CD4-positive, alpha-beta T cell treated with Interleukin-6 for 4 hours (primary cell): Measurements from ENCODE around the gene OTX1.

Source experiments
- DNase-seq: peaks from one replicate; pipeline ENCODE4 v3.0.0-alpha.2; 2020; ENCODE audit warnings: mixed read lengths

Gene OTX1

DNA sequence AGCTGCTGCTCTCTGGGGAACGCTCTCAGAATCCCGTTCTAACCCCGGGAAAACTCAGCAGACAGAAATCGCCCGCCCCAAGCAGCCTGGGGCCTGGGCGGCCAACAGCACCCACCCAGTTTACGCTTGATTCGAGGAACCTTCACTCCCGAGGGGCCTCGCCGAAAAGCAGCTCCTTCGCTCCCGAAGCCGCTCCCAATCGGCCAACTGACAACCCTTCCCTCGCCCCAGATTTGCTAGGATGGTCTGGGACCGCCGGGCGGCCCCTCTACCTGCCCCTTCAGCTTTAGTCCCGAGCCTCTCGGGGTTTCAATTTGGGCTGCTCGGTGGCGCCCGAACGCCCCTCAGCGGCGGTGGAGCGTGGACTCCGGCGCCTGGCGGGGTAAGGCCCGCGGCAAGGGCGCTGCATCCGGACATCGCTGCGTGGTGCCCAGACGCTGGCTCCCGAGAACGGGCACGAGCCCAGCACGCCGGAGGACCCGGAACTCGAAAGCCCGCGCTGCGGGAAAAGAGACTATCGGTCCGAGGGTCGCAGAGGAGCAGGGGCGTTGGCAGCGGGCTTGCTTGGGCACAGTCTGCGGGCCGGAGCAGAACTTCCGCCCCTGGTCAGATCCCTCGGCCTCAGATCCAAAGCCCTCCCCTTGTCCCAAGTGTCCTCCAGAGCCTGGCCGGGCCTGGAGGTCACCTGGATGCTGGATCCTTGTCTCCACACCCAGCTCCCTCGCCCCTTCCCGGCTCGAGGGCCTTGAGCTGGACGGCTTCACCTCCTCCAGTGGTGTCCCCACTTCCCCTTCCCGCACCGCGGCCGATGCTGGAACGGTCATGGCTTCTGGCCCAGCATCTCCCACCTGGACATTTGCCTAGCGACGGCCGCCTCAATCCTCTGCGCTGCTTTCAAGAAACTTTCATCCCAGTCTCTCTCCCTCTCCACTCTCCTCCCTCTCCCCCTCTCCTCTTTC is 3.0 kb upstream of the OTX1 start:
- no peak for DNase-seq

DNA sequence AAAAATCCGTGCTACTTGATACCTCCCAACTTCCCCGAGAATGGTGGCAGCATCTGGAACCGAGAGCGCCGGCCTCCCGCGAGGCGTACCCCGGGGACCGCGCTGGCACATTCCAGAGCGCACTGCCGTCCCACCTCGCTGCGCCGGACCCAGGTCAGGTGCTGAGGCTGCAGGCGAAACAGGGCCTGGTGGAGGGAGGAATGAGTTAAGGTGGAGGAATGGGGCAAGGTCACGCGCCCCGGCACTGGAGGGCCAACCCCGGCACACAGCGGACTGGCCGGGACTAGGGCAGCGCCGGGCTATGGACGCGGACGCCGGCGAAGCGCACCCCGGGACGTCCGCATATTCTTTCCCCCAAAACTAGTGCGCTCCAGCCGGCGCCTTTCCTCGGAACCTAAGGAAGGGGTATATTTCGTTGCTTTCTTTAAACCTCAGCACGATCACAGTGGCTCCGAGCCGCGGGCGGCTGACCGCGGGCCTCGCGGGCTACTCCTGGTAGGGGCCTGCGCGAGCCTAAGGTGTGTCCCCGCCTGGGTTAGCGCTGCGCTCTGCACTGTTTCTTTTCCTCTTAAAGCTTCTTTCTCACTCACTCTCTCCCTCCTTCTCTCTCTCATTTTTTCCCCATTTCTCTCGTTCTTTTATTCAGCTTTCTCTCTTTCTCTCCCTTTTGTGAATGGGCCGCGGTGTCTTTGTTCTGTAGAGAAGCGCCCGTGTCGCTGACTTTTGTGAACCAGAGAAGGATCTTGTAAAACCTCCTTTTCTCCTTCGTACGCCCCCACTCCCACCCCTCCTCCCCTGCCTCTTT is 2.1 kb upstream of the OTX1 start:
- DNase-seq = no peak

DNA sequence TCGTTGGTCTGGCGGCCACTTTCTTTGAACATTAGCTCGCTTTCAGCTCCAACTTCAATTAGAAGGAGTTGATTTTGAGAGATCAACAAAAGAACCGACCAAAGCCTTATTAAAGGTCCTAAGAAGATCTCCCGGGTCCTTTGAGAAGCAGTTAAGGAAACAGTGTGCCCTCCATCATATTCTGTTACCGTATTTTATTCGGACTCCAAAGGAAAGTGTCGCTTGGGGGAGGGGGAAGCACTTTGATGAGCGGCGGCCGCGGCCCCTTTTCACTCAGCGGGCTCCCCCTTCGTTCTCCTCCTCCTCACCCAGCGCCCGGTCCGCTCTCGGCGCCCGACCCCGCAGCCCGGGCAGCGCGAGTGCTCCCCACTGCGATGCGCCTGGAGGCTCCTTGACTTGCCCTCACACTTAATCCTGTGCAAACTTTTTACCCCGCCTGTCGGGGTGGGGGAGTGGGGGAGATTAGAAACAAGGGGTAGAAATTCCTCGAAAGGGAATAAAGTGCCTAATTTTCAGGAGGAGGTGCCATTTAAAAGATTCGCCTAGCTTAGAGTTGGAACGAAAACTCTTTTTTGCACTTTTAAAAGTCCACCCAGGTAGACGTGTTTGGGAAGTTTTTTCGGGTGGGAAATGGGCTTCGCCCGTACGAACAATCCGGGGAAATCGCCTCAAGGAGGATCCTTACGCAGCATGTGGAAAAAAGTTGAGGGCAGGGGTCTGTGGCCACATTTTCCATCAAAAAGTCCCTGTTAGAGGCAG is 1.2 kb upstream of the OTX1 start:
- no peak for DNase-seq

DNA sequence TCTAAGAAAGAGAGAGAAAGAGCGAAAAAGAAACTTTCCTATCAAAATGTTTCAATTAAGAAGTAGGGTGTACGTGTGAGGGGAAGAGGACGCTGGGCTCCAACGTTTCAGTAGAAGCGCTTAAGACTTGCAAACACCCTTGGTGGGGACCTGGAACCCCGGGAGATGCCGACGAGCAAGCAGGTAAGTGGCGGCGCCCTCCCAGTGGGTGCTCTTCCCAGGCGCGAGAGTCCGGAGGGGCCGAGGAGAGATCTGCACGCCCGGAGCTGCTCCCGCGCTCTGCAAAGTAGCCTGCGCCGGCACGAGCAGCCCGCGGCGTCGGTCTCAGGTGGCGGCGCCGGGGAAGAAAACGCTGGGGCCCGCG is 678 bp upstream of the OTX1 start:
- DNase-seq = no peak

- no peak for DNase-seq
These were observed 588 bp downstream of the OTX1 start for GRCh38 chr2:63051042-63051794.

DNA sequence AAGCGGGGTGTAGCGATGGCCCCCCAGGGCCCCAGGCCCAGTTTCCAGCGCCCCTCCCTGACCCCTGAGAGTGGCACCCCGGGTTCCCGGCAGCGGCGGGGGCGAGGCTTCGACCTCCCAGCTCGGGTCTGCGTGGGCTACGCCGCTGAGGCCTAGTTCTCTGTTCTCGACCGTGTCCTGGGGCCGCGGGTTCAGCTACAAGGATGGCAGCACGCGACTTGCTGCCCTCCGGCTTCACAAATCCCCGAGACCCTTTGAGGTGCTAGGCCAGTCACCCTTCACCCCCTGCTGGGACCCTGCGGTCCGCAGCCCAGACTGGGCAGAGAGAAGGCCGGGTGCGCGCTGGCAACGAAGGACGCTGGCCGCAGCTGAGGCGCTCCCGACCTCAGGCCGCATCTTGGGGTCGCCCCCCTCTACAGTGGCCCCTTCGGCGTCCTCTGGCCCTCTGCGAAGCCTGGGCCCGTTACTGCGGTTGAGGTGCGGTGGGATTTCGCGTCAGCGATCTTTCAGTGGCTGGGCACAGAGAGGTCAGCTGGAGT is 1.2 kb downstream of the OTX1 start:
- no peak for DNase-seq

DNA sequence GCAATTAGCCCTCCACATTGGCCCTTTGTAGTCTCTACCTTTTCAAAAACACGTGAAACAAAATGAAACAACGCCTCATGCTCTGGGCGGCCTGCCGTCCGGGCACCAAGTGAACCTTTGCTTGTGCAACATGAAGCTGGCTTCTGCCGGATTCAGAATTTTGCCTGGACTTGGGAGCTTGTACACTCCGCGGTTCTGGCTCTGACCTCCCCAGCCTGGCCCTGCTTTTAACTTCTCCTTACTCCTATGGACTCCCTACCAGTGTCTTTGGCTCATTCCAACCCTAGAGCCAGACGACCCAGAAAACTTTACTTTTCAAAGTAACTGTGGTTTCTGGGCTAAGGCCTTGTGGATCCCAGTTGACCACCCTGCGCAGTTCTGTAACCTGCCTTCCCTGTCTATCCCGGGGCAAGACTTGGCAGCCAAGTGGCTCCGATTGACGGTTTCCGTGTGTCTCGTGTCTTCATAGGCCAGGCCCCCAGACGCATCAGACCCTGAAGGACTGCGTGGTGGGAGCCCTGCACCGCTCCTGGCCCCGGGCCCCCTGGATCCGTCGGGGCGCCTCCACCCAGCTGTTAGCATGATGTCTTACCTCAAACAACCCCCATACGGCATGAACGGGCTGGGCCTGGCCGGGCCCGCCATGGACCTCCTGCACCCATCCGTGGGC is 1.9 kb downstream of the OTX1 start:
- DNase-seq = no peak

- DNase-seq = no peak
These were observed 2.7 kb downstream of the OTX1 start for GRCh38 chr2:63053081-63053888.

DNA sequence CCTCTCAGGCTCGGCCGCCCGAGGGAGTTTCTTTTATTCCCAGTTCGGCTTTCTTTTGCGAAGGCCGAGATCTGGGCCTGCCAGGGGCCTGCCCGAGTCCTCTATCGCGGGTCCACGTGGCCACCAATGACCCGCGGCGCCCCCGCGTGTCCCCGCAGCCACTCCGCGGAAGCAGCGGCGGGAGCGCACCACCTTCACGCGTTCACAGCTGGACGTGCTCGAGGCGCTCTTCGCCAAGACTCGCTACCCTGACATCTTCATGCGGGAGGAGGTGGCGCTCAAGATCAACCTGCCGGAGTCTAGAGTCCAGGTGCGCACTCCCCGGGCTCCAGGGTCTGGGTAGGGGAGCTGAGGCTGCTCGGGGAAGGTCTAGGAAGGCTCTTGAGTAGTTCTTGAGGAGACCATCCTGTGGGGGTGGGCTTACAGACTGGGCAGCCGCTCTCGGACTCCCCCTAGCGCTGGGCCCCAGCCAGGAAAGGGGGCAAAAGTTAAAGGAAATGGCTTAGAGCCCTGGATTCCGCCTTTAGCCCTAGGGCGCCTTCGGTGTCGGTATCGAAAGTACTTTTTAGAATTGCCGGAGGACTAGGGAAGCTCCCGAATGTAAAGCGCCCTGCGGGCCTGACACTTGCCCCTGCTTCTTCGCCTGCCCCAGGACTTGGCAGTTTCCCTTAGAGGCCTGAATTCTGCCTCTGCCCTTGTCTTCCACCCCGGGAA is 3.4 kb downstream of the OTX1 start:
- DNase-seq = no peak

DNA sequence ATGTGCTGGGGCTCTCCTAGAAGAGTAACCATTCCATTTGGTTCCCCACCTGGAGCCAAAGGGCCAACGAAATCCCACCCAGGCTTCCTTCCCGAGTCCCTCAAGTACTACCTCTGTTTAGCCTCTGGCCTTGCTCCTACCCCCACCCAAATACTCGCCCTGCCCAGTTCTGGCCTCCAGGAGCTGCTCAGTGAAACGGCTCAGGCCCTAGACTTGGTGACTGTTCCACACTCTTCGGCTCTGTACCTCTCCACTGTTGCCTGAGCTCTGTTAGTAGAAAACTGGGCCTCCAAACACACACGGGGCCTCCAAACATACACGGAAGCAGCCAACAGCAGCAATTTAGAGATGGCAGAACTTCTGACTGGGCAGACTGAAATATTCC is 4.2 kb downstream of the OTX1 start:
- no peak for DNase-seq

GRCh38 chr2:63055226-63056106 is 4.8 kb downstream of the OTX1 start:
- DNase-seq = no peak

GRCh38 chr2:63056107-63057050 is 5.7 kb downstream of the OTX1 start:
- DNase-seq = no peak

GRCh38 chr2:63057249-63058143 is 6.9 kb downstream of the OTX1 start:
- DNase-seq = no peak

DNA sequence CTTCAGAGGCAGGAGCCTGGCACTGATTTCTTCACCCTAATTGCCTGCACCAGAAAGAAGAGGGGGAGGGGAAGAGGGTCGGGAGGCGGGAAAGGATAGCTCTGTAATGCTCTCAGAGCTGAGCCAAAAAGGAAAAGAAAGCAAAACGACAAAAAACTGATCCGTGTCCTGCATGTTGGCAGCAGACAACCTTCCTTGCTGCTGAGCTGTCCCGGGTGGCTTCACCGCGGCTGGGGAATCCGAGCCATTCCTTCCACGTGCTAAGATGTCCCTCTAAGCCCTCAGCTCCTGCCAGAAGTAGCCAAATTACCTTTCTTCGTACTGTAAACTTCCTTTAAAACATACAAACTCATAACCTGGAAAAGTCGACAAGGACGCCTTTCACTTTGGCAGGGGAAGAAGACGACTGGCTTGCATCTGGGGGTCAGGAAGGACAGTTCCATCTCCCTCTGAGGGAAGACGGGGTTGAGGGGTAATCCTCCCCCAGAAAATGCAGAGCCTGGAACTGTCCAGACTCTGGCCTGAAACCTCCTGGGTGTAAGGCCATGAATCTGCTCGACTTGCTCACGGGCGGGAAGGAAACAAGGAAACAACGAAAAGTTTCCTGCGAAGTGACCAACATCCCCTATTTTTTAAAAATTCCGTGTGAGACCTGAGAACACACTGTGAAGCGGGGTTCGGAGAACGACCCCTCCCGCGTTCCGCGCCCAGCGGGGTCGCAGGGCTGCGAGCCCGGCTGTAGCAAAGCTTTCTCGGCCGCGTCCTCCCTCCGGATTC is 7.7 kb downstream of the OTX1 start:
- DNase-seq = no peak

- DNase-seq = no peak
These were observed 8.5 kb downstream of the OTX1 start for GRCh38 chr2:63058921-63059792.
